Loucy (cell line): Measurements from ENCODE around the gene NKAIN4.

Experiments used
- CTCF ChIP-seq: fragments of 200-600 bp; sonication (generic); conservative IDR thresholded peaks from 2 replicates; pipeline ENCODE4 v1.5.1; 2014; ENCODE audit warnings: mild to moderate bottlenecking, antibody characterized with exemption, low read length
- EZH2phosphoT487 ChIP-seq: fragments of 200-600 bp; IDR thresholded peaks from 2 replicates; pipeline ENCODE4 v1.6.1; 2018; ENCODE audit warnings: antibody characterized with exemption, mild to moderate bottlenecking, moderate library complexity, borderline replicate concordance

- TF ChIP-seq CTCF (no peak), EZH2phosphoT487 (no peak)
Measured at GRCh38 chr20:63220696-63221399, 33.4 kb downstream of the NKAIN4 start.
